Mesothelial cell of epicardium (in vitro differentiated cells): ENCODE data around the gene ZFYVE16. TPM values are rescaled to one million over a fixed set of nuclear protein-coding genes. Genes with fewer than 3 reads are reported as not detected.
A peak's percentile ranks its signal among the peaks of the same experiment; 100 is the strongest.
"Not testable (repeated sequence)": the region's sequence is repeated elsewhere in the genome, so short reads cannot be mapped to it uniquely, and the experiment has no call there.

ENCODE experiments used
- DNase-seq, 2 experiments: peaks; one replicate each; pipeline ENCODE4 v3.0.0; 2021; ENCODE audit warnings: low spot score in 2 of 2; ENCODE audit not compliant: unreplicated experiment in 2 of 2
- H3K27ac Mint-ChIP-seq: 2 replicates; pipeline ENCODE4 v1.8.0; 2021; ENCODE audit warnings: mixed read lengths
- H3K27me3 Mint-ChIP-seq: 2 replicates; pipeline ENCODE4 v1.8.0; 2021; ENCODE audit warnings: low read depth, mixed read lengths
- H3K36me3 Mint-ChIP-seq: 2 replicates; pipeline ENCODE4 v1.8.0; 2021; ENCODE audit warnings: mixed read lengths
- H3K4me1 Mint-ChIP-seq: 2 replicates; pipeline ENCODE4 v1.8.0; 2021; ENCODE audit warnings: mixed read lengths
- H3K4me3 Mint-ChIP-seq: 2 replicates; pipeline ENCODE4 v1.8.0; 2021; ENCODE audit warnings: mild to moderate bottlenecking, moderate library complexity, mixed read lengths
- H3K9me3 Mint-ChIP-seq: 2 replicates; pipeline ENCODE4 v1.8.0; 2021; ENCODE audit warnings: mixed read lengths
- total RNA-seq: library from RNA; stranded (reverse); gene quantifications from 3 replicates; pipeline ENCODE4 v1.2.1, GENCODE V29; 2021
- TF ChIP-seq, protein P1 (sequence below): fragments of 200-600 bp; sonication (generic); IDR thresholded peaks from one replicate; pipeline ENCODE4 v1.5.0; 2021; ENCODE audit warnings: antibody characterized with exemption; ENCODE audit not compliant: unreplicated experiment

ZFYVE16 gene
- total RNA-seq, 1 donor from 2014 or later: 76.6 TPM

DNA sequence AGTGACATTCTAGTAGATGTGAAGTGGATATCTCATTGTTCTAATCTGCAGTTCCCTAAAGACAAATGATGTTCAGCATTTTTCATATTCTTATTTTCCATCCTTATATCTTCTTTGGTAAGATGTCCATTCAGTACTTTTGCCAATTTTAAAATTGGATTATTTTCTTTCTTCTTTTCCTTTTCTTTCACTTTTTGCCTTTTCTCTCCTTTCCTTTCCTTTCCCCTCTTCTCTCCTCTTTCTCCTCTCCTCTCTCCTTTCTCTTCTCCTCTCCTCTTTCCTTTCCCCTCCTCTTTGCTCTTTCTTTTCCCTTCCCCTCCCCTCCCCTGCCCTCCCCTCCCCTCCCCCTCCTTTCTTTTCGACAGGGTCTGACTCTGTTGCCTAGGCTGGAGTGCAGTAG lies 10.1 kb downstream of the ZFYVE16 start:
- Mint-ChIP-seq H3K9me3 (peaks cover 12% of the 10 kb centered on the region), H3K4me3 (no peak overlapping the region), H3K36me3 (peaks cover 25% of the 10 kb centered on the region), H3K4me1 (peaks cover 3% of the 10 kb centered on the region), H3K27ac (peak overlapping the region; percentile 11), H3K27me3 (no peaks in the 10 kb centered on the region)
- TF ChIP-seq, protein P1, sequence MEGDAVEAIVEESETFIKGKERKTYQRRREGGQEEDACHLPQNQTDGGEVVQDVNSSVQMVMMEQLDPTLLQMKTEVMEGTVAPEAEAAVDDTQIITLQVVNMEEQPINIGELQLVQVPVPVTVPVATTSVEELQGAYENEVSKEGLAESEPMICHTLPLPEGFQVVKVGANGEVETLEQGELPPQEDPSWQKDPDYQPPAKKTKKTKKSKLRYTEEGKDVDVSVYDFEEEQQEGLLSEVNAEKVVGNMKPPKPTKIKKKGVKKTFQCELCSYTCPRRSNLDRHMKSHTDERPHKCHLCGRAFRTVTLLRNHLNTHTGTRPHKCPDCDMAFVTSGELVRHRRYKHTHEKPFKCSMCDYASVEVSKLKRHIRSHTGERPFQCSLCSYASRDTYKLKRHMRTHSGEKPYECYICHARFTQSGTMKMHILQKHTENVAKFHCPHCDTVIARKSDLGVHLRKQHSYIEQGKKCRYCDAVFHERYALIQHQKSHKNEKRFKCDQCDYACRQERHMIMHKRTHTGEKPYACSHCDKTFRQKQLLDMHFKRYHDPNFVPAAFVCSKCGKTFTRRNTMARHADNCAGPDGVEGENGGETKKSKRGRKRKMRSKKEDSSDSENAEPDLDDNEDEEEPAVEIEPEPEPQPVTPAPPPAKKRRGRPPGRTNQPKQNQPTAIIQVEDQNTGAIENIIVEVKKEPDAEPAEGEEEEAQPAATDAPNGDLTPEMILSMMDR: no peak
- no peak for DNase-seq

DNA sequence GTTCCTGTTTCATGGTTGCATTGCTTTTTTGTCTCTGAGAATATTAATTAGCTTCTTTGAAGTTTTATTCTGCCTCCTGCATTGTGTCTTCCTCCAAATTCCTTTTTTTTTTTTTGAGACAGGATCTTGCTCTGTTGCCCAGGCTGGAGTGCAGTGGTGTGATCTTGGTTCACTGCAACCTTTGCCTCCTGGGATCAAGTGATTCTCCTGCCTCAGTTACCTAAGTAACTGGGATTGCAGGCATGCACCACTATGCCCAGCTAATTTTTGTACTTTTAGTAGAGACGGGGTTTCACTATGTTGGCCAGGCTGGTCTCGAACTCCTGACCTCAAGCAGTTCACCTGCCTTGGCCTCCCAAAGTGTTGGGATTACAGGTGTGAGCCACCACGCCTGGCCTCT lies 16.5 kb downstream of the ZFYVE16 start:
- Mint-ChIP-seq H3K36me3 (peaks cover 60% of the 10 kb centered on the region), H3K9me3 (peaks cover 53% of the 10 kb centered on the region)
- not testable (repeated sequence) for H3K27me3 Mint-ChIP-seq, DNase-seq, H3K4me1 Mint-ChIP-seq, H3K27ac Mint-ChIP-seq, H3K4me3 Mint-ChIP-seq

DNA sequence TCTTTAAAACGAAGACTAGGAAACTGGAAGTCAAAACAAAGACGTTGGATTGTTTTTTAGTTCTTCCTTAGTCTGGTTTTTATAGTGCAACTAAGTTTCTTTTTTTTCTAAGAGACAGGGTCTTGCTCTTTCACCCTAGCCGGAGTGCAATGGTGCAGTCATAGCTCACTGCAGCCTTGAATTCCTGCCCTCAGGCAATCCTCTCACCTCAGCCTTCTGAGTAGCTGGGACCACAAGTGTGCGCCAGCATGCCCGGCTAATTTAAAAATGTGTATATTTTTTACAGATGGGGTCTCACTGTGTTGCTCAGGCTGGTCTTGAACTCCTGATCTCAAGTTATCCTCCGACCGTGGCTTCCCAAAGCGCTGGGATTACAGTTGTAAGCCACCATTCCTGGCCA lies 27.6 kb downstream of the ZFYVE16 start:
- TF ChIP-seq, protein P1: no peak
- Mint-ChIP-seq H3K4me3 (no peak overlapping the region), H3K27ac (no peak overlapping the region), H3K36me3 (peaks cover 48% of the 10 kb centered on the region), H3K4me1 (no peaks in the 10 kb centered on the region), H3K27me3 (no peaks in the 10 kb centered on the region), H3K9me3 (peaks cover 12% of the 10 kb centered on the region)
- no peak for DNase-seq

DNA sequence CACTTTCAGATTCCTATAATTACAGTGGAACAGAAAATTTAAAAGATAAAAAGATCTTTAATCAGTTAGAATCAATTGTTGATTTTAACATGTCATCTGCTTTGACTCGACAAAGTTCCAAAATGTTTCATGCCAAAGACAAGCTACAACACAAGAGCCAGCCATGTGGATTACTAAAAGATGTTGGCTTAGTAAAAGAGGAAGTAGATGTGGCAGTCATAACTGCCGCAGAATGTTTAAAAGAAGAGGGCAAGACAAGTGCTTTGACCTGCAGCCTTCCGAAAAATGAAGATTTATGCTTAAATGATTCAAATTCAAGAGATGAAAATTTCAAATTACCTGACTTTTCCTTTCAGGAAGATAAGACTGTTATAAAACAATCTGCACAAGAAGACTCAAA lies 29.5 kb downstream of the ZFYVE16 start:
- H3K27ac Mint-ChIP-seq: no peak overlapping the region
- no peaks in the 10 kb centered on the region for H3K27me3 Mint-ChIP-seq
- no peak overlapping the region for H3K4me3 Mint-ChIP-seq
- peaks cover 50% of the 10 kb centered on the region for H3K36me3 Mint-ChIP-seq
- H3K9me3 Mint-ChIP-seq: peaks cover 3% of the 10 kb centered on the region
- TF ChIP-seq, protein P1: no peak
- no peak for DNase-seq
- H3K4me1 Mint-ChIP-seq: peaks cover under 1% of the 10 kb centered on the region

DNA sequence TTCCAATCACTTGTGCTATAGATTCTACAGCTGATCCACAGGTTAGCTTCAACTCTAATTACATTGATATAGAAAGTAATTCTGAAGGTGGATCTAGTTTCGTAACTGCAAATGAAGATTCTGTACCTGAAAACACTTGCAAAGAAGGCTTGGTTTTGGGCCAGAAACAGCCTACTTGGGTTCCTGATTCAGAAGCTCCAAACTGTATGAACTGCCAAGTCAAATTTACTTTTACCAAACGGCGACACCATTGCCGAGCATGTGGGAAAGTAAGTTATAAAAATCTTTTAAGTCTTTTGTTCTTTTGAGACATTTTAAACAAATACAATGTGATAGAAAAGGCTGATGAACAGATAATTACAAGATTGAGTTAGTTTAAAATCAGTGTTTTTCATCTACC lies 30.9 kb downstream of the ZFYVE16 start:
- peaks cover 3% of the 10 kb centered on the region for H3K9me3 Mint-ChIP-seq
- H3K36me3 Mint-ChIP-seq: peaks cover 53% of the 10 kb centered on the region
- no peak overlapping the region for H3K27ac Mint-ChIP-seq
- TF ChIP-seq, protein P1: no peak
- H3K4me1 Mint-ChIP-seq: peaks cover 4% of the 10 kb centered on the region
- no peak for DNase-seq
- H3K27me3 Mint-ChIP-seq: no peaks in the 10 kb centered on the region
- no peak overlapping the region for H3K4me3 Mint-ChIP-seq

DNA sequence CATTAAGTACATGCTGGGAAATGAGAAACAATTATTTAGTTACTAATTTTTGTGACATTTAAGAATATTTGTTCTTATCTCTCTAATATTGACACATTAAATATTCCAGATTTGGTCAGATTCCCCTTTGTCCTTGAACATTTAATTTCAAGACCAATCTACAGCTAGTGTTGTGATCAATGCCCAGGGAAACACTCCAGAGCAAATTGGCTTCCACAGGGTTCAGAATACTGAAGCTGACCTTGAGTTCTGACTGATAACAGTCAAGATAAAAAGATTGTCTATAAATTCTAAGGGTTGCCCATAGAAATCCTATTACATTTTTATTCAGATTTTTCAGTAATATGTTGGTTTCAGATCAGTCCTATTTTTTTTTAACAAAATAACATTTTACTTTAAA lies 31.3 kb downstream of the ZFYVE16 start:
- no peak overlapping the region for H3K4me3 Mint-ChIP-seq
- no peaks in the 10 kb centered on the region for H3K27me3 Mint-ChIP-seq
- H3K36me3 Mint-ChIP-seq: peaks cover 52% of the 10 kb centered on the region
- H3K27ac Mint-ChIP-seq: no peak overlapping the region
- TF ChIP-seq, protein P1: no peak
- no peak for DNase-seq
- peaks cover 3% of the 10 kb centered on the region for H3K9me3 Mint-ChIP-seq
- peaks cover 4% of the 10 kb centered on the region for H3K4me1 Mint-ChIP-seq
